Stimulated activated CD4-positive, alpha-beta T cell treated with anti-CD3 and anti-CD28 coated beads, Interleukin-1b, Interleukin-23, amount 100 ng/mL, for 48 hours (primary cell): Measurements from ENCODE around the gene SMIM17.

Source experiments
- DNase-seq: peaks from one replicate; pipeline ENCODE4 v3.0.0-alpha.2; 2020

The SMIM17 gene

GRCh38 chr19:56642711-56643459 is at the start of gene SMIM17:
SMIM17 (plus strand) TSS chr19:56643159; CDS start chr19:56645668, 2,509 bp downstream.
- DNase-seq: no peak

DNA sequence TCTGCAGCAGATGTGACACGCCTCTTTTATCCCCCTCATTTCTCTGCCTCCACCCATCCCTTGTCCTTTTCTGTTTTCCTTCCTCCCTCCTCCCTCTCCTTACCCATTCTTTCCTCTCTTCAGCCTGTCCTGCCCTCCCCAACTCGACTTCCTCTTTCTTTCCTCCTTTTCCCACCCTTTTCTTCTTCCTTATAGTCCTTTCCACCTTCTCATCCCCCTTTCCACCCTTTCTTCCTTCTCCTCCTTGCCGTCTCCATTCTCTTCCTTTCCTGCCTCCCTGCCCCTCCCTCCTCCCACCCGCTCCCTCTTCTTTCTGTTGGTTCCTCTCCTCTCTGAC is 48.5 kb upstream of the SMIM17 start:
- DNase-seq: no peak

GRCh38 chr19:56594783-56595547 is 48.0 kb upstream of the SMIM17 start, which contains the start of gene ZNF71:
ZNF71 (plus strand) TSS chr19:56595302; CDS start chr19:56601559, 6,257 bp downstream.
- DNase-seq: peak; percentile 89

DNA sequence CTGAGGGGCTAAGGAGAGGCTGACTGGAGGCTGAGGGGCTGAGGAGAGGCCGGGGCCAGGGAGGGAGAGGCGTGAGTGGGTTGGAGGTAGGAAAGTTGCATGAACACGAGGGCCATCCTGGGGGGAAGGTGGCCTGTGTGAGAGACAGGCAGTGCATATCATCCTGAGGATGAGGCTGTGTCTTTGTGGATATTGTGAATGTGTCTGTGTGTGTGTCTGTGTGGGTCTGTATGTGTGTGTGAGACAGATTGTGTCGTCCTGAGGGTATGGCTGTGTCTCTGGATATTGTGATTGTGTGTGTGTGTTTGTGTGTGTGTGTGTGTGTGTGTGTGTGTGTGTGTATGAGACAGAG is 47.4 kb upstream of the SMIM17 start:
- DNase-seq: no peak

- no peak for DNase-seq
Observed at GRCh38 chr19:56596676-56597075, 46.3 kb upstream of the SMIM17 start.

DNA sequence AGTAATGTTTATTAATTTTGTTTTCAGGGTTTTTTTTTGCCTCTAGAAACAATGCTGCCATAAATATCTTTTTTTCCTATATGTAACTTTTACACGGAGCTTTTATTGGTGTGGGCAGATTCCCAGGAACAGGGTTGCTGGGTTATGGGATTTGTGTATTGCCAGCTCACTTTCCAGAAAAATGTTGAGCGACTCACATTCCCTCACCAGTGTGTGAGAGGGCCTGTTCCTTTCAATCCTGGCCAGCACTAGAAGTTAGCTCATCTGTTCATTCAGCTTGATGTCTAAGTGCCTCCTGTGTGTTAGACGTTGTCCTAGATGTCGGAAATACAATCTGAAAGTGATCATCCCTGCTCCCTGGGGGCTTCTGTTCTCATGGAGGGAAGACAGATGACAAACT is 45.3 kb upstream of the SMIM17 start:
- DNase-seq: no peak

DNA sequence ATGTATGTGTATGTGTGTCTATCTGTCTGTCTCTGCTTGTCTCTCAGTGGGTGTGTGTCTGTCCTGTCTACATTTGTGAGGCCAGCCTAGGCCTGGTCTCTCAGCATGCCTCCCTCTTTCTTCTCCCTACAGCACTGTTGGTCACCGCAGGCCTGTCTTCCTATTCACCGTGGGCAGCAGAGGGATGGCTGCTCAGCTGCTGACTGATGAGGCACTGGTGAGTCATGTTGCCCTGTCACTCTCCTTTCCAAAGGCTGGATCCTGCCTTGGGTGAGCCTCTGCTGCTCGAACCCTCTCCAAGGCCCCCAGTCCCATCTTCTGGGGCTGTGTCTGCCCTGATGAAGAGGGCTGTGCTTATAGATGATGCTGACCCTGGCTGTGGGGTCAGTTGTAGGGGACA is 41.6 kb upstream of the SMIM17 start:
- no peak for DNase-seq

DNA sequence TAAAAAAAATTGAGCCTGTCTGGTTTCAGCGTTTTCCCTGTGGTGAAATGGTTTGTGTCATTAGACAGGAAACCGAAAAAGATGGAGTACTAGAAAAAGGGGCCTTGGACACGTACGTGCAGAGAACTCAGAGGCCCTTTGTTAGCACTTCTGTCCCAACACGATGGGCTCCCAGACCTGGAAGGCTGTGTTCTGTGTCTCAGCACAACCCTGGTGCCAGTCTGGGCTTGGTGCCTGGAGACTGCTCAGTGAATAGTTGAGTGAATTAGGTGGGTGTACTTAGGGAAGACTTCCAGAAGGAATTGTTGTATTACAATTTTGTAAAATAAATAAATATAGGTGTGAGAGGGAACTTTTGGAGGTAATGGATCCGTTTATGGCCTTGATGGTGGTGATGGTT is 39.1 kb upstream of the SMIM17 start:
- DNase-seq: no peak

- DNase-seq: no peak
Observed at GRCh38 chr19:56608274-56608964, 34.5 kb upstream of the SMIM17 start.

DNA sequence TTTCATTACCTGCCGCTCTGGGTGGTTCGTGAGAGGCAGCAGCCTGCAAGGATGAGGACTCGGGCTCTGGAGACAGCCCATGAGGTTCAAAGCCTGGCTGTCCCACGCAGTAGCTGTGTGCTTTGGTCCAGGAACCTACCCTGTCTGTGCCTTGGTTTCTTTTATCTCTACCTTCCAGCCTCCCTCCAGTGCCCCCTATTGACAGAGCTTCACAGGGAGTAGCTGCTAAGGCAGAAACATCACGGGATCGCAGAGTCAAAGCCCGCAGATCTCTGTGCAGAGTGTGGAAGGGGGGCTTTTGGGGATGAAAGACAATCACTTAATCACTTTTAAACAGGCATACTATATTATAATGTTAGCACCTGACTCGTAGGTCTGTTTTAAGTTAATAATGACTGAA is 31.7 kb upstream of the SMIM17 start:
- no peak for DNase-seq

GRCh38 chr19:56612737-56613136 is 30.2 kb upstream of the SMIM17 start:
- no peak for DNase-seq

DNA sequence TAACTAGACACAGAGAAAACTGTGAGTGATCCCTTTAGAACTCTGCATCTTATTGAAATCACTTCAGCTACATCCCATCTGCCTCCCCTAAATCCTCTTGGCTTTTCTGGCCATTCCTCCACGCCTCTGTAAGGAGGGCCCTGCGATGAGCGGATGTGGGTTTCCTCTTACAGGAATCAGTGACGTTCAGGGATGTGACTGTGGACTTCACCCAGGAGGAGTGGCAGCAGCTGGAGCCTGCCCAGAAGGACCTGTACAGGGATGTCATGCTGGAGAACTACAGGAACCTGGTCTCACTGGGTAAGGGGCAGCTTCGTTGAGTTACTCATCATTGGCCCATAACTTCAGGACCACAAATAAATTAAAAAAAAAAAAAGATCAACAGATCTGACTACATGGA is 29.3 kb upstream of the SMIM17 start:
- no peak for DNase-seq

DNA sequence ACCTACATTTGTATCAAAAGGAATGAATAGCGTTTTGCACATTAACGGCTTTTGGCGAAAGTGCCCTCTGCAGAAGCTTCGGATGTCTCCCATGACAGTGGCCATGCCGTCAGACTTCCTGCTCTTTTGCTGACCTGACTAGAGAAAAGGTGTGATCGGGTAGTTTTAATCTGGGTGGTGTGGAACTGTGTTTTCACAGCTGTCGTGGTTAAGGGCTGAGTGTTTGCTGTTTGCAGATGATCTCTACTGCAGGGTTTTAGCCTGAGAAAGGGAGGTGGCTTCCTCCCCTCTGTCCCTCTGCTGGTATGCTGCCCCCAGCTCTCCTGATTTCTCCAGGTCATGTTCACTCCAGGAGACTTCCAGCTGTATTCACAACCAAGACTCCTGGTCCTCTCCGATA is 25.4 kb upstream of the SMIM17 start:
- DNase-seq: no peak

DNA sequence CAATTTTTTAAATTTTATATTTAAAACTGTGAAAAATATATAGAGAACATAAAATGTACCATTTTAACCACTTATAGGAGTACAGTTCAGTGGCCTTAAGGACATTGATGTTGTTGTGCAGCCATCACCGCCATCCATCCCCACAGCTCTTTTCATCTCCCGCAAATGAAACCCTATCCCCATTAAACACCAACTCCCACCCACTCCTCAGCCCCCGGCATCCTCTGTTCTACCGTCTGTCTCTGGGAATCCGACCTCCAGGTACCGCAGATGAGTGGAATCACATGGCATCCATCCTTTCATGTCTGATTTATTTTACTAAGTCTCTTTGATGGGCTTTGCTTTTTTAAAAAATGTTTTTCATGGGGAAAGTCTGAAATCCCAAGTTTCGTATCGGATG is 23.8 kb upstream of the SMIM17 start:
- no peak for DNase-seq

DNA sequence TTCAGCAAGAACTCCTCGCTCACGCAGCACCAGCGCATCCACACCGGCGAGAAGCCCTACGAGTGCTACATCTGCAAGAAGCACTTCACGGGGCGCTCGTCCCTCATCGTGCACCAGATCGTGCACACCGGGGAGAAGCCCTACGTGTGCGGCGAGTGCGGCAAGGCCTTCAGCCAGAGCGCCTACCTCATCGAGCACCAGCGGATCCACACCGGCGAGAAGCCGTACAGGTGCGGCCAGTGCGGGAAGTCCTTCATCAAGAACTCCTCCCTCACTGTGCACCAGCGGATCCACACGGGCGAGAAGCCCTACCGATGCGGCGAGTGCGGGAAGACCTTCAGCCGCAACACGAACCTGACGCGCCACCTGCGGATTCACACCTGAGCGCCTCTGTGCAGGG is 20.6 kb upstream of the SMIM17 start:
- DNase-seq: no peak

DNA sequence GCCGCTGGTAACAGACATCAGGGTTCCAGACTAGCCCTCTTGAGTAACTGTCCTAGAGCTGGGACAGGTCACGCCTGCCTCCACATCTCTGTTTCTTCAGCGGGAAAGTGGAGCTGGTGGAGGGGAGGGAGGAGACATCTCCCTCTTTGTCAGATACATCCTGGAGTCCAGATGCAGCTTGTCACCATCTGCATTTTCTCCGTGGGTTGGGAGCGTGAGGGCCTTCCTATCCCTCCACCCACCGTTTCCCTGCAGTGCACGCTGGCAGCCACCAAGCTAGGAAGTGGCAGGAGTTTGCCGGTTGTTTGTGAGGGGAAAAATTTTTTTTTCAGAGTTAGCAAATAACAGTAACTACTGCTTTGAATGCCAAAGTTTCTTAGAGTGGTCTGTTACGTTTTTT is 20.0 kb upstream of the SMIM17 start:
- DNase-seq: no peak

DNA sequence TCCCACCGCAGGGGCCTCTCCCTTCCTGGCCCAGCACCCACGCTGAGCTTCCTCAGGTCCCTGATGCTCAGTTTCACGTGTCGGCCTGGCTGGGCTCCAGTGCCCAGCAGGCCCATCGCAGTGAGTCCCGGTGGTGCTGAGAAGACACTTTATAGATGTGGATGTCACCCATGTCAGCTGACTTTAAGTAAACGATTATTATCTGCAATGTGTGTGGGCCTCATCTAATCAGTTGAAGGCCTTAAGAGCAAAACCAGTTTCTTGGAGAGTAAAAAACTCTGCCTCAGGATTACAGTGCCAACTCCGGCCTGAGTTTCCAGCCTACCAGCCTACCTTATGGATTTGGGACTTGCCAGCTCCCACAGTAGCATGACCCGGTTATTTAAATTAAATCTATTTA is 17.3 kb upstream of the SMIM17 start:
- no peak for DNase-seq

DNA sequence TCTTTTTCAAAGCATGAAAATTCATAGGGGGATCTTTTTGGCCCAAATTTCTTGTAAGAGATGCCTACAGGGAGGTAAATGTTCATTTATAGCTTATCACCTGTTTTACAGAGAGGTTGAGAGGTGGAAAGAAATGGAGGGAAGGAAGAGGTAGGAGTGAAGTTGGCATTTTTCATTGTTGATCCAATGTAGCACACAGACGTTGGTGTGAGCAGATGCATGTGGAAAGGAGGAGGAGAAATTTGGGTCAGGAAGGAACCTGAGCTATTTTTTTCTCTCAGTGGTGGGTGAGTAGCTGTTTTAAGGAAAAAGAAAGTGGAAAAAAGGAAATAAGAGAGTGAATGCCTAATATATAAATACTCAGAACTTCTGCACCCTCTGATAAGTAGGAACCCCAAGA is 9.9 kb upstream of the SMIM17 start:
- no peak for DNase-seq

GRCh38 chr19:56637976-56638555 is 4.9 kb upstream of the SMIM17 start:
- peak; percentile 25 for DNase-seq

- no peak for DNase-seq
Observed at GRCh38 chr19:56639217-56639616, 3.7 kb upstream of the SMIM17 start.

GRCh38 chr19:56643460-56643955 is 549 bp downstream of the SMIM17 start:
- no peak for DNase-seq

DNA sequence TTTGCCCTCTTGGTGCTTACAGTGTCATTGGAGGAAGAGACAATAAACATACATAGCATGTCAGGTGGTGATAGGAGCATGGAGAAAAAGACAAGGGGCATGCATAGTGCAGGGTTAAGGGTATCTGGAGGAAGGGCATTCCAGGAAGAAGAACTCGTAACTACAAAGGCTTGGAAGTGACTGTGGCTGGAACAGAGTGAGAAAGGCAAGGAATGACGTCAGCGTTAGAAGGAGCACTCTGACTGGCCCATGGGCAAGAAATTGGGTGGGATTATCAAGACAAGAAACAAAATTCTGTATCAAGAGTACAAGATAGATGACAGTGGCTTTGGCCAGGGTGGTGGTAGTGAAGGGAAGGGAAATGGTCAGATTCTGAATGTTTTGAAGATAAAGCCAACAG is 11.2 kb downstream of the SMIM17 start:
- no peak for DNase-seq

- peak; percentile 3 for DNase-seq
Observed at GRCh38 chr19:56660381-56661107, 17.6 kb downstream of the SMIM17 start.
